Colonic mucosa (tissue), 4 donors: ENCODE measurements around the gene CDKN1A. TPM values are rescaled to one million over a fixed set of nuclear protein-coding genes. Genes with fewer than 3 reads are reported as not detected.

Experiments used
- DNase-seq: peaks from one replicate; pipeline ENCODE4 v3.0.0-alpha.2; 2020
- H3K27ac ChIP-seq: fragments of 200-600 bp; one replicate; pipeline ENCODE4 v1.8.0; 2021
- H3K27me3 ChIP-seq: fragments of 200-600 bp; one replicate; pipeline ENCODE4 v1.8.0; 2021
- H3K36me3 ChIP-seq: fragments of 200-600 bp; one replicate; pipeline ENCODE4 v1.8.0; 2021
- H3K4me1 ChIP-seq: fragments of 200-600 bp; one replicate; pipeline ENCODE4 v1.8.0; 2021; ENCODE audit warnings: mild to moderate bottlenecking
- H3K4me3 ChIP-seq: fragments of 200-600 bp; one replicate; pipeline ENCODE4 v1.8.0; 2021
- H3K9ac ChIP-seq, 2 donors: one replicate each; pipeline ENCODE4 v1.7.0; 2013; ENCODE audit warnings: control low read depth in 2 of 2, low read depth in 2 of 2, low read length in 2 of 2
- H3K9me3 ChIP-seq: fragments of 200-600 bp; one replicate; pipeline ENCODE4 v1.8.0; 2021
- CTCF ChIP-seq: fragments of 200-600 bp; IDR thresholded peaks from one replicate; pipeline ENCODE4 v1.8.0; 2022; ENCODE audit warnings: antibody characterized with exemption, mild to moderate bottlenecking
- intact Hi-C: fragments of 100-400 bp; cut with DNase I; formaldehyde crosslinking; loops from one replicate; pipeline ENCODE4 v1.14.1; 2022
- total RNA-seq, 2 donors: library from RNA; stranded (reverse); fragmentation: NEBNext Ultra II Directional in 1 of 2; extraction: Animal tissue kit (Norgen Biotek cat#: 25700) in 1 of 2; gene quantifications; one replicate each; pipeline ENCODE4 v1.2.1, GENCODE V29; 2021
- donor health status: healthy.
- donor health status: DM: no; HTN: no; CAD: no.
- donor health status: DM: no; HTN: no; CAD: no.

Gene CDKN1A
- total RNA-seq, 2 donors from 2014 or later = 157 to 286 TPM

- no peaks in the 10 kb centered on the region for H3K36me3 ChIP-seq
Observed at GRCh38 chr6:36700071-36700812, 21.7 kb downstream of the CDKN1A start.

GRCh38 chr6:36700831-36701230 lies 22.3 kb downstream of the CDKN1A start:
- TF ChIP-seq CTCF = no peak
- DNase-seq = no peak
- H3K27ac ChIP-seq = no peak overlapping the region
- H3K9ac ChIP-seq = no peak overlapping the region
- H3K4me3 ChIP-seq = no peak overlapping the region
- no peaks in the 10 kb centered on the region for H3K4me1 ChIP-seq
- H3K9me3 ChIP-seq = no peaks in the 10 kb centered on the region
- no peaks in the 10 kb centered on the region for H3K36me3 ChIP-seq
- no peaks in the 10 kb centered on the region for H3K27me3 ChIP-seq
- intact Hi-C loops = no loop called here

More at GRCh38 chr6:36700071-36700812, 21.7 kb downstream of the CDKN1A start:
- intact Hi-C loops = no loop called here
- no peak overlapping the region for H3K4me3 ChIP-seq
- no peak for TF ChIP-seq CTCF
- H3K27me3 ChIP-seq = no peaks in the 10 kb centered on the region
- no peak for DNase-seq
- no peak overlapping the region for H3K9ac ChIP-seq
- no peak overlapping the region for H3K27ac ChIP-seq
- no peaks in the 10 kb centered on the region for H3K4me1 ChIP-seq
- H3K9me3 ChIP-seq = no peaks in the 10 kb centered on the region

GRCh38 chr6:36701401-36701991 lies 23.0 kb downstream of the CDKN1A start:
- no peak overlapping the region for H3K9ac ChIP-seq
- no peaks in the 10 kb centered on the region for H3K27me3 ChIP-seq
- no peak overlapping the region for H3K27ac ChIP-seq
- no peak for TF ChIP-seq CTCF
- DNase-seq = no peak
- H3K4me1 ChIP-seq = no peaks in the 10 kb centered on the region
- no peaks in the 10 kb centered on the region for H3K9me3 ChIP-seq
- H3K36me3 ChIP-seq = no peaks in the 10 kb centered on the region
- no peak overlapping the region for H3K4me3 ChIP-seq
- intact Hi-C loops = no loop called here

GRCh38 chr6:36702656-36703055 lies 24.1 kb downstream of the CDKN1A start:
- H3K9me3 ChIP-seq = no peaks in the 10 kb centered on the region
- intact Hi-C loops = no loop called here

GRCh38 chr6:36703081-36703606 lies 24.6 kb downstream of the CDKN1A start:
- Histone ChIP-seq H3K4me1 (no peaks in the 10 kb centered on the region), H3K9me3 (no peaks in the 10 kb centered on the region), H3K27ac (no peak overlapping the region), H3K4me3 (no peak overlapping the region), H3K27me3 (no peaks in the 10 kb centered on the region), H3K9ac (no peak overlapping the region), H3K36me3 (no peaks in the 10 kb centered on the region)
- intact Hi-C loops = no loop called here
- TF ChIP-seq CTCF = no peak
- DNase-seq = no peak

More at GRCh38 chr6:36702656-36703055, 24.1 kb downstream of the CDKN1A start:
- Histone ChIP-seq H3K9ac (no peak overlapping the region), H3K36me3 (no peaks in the 10 kb centered on the region), H3K27ac (no peak overlapping the region), H3K4me1 (no peaks in the 10 kb centered on the region), H3K4me3 (no peak overlapping the region), H3K27me3 (no peaks in the 10 kb centered on the region)
- no peak for TF ChIP-seq CTCF
- DNase-seq = no peak
